Stimulated activated CD4-positive, alpha-beta T cell treated with anti-CD3 and anti-CD28 coated beads, Interleukin-12 subunit alpha, Interleukin-12 subunit beta, amount 100 ng/mL, for 4 hours (primary cell): ENCODE measurements around the gene MRPS2.
"Not testable (repeated sequence)": the region's sequence is repeated elsewhere in the genome, so short reads cannot be mapped to it uniquely, and the experiment has no call there.

Experiments
- DNase-seq: peaks from one replicate; pipeline ENCODE4 v3.0.0-alpha.2; 2020

The MRPS2 gene

GRCh38 chr9:135501261-135502167 is 1.0 kb downstream of the MRPS2 start:
- no peak for DNase-seq

- DNase-seq: no peak
Measured at GRCh38 chr9:135502168-135502872, 1.8 kb downstream of the MRPS2 start.

- no peak for DNase-seq
Measured at GRCh38 chr9:135502873-135503321, 2.4 kb downstream of the MRPS2 start.

- no peak for DNase-seq
Measured at GRCh38 chr9:135503371-135504261, 3.1 kb downstream of the MRPS2 start.

- peak; percentile 60 for DNase-seq
Measured at GRCh38 chr9:135504262-135505243, 4.1 kb downstream of the MRPS2 start.

GRCh38 chr9:135505406-135506187 is 5.1 kb downstream of the MRPS2 start:
- DNase-seq: no peak

- no peak for DNase-seq
Measured at GRCh38 chr9:135506327-135507103, 6.0 kb downstream of the MRPS2 start.

- no peak for DNase-seq
Measured at GRCh38 chr9:135507104-135508035, 6.9 kb downstream of the MRPS2 start.

GRCh38 chr9:135508211-135508820 is 7.8 kb downstream of the MRPS2 start:
- DNase-seq: no peak

- DNase-seq: no peak
Measured at GRCh38 chr9:135509458-135509857, 9.0 kb downstream of the MRPS2 start.

- DNase-seq: no peak
Measured at GRCh38 chr9:135512241-135512603, 11.7 kb downstream of the MRPS2 start.

GRCh38 chr9:135512904-135513303 is 12.4 kb downstream of the MRPS2 start:
- no peak for DNase-seq

GRCh38 chr9:135513351-135513846 is 12.9 kb downstream of the MRPS2 start:
- DNase-seq: no peak

- not testable (repeated sequence) for DNase-seq
Measured at GRCh38 chr9:135513906-135514305, 13.4 kb downstream of the MRPS2 start.

GRCh38 chr9:135514342-135515082 is 14.0 kb downstream of the MRPS2 start:
- DNase-seq: no peak

GRCh38 chr9:135515083-135515951 is 14.8 kb downstream of the MRPS2 start:
- DNase-seq: no peak
